ENCODE data around the gene RNF149.

Gene RNF149

GRCh38 chr2:101274142-101274541 lies 34.4 kb downstream of the RNF149 start:
- Histone ChIP-seq H3K27me3 (ENCODE audit: insufficient read depth, low read length) (no peaks in the 10 kb centered on the region), H3K4me3 (ENCODE audit: low read depth, low read length) (no peak overlapping the region), H3K27ac (ENCODE audit: low read depth, low read length) (no peak overlapping the region), H2AK5ac (ENCODE audit: low read length) (no peak overlapping the region), H3K9ac (ENCODE audit: low read length) (no peak overlapping the region), H3K4me1 (ENCODE audit: control insufficient read depth in 1 of 2, insufficient read depth in 2 of 2, low read length in 2 of 2) (no peaks in the 10 kb centered on the region), H4K12ac (ENCODE audit: low read depth, low read length) (no peak overlapping the region), H3K79me1 (ENCODE audit: low read length) (no peaks in the 10 kb centered on the region), H3K9me3 (ENCODE audit: insufficient read depth, low read depth, low read length) (no peaks in the 10 kb centered on the region), H3K18ac (ENCODE audit: low read length) (no peak overlapping the region), H2BK12ac (ENCODE audit: low read length) (no peak overlapping the region), H3K36me3 (ENCODE audit: control insufficient read depth in 1 of 2, insufficient read depth in 2 of 2, low read length in 2 of 2) (peaks cover 26 to 33% of the 10 kb centered on the region in 2 experiments), H2BK120ac (ENCODE audit: insufficient read depth, low read length, poor library complexity) (no peak overlapping the region), H3K4me2 (ENCODE audit: low read length) (no peak overlapping the region), H4K8ac (ENCODE audit: low read depth, low read length) (no peak overlapping the region), H3K4ac (ENCODE audit: low read depth, low read length) (no peak overlapping the region), H2BK5ac (ENCODE audit: low read depth, low read length, poor library complexity) (no peak overlapping the region), H3K23ac (ENCODE audit: low read length) (no peak overlapping the region), H2AFZ (ENCODE audit: insufficient read depth, low read length, poor library complexity) (no peak overlapping the region), H3K14ac (ENCODE audit: low read length) (no peak overlapping the region), H4K91ac (ENCODE audit: low read depth, low read length) (no peak overlapping the region), H3K79me2 (ENCODE audit: control insufficient read depth, insufficient read depth, low read length, poor library complexity) (no peaks in the 10 kb centered on the region)
- WGBS (ENCODE audit: extremely low coverage, insufficient coverage, insufficient read length) = no CpG with 5 or more reads among the region's 5 CpGs
- no peak for DNase-seq

GRCh38 chr2:101273056-101273455 lies 35.4 kb downstream of the RNF149 start:
- no CpG with 5 or more reads among the region's 8 CpGs for whole genome bisulfite sequencing (ENCODE audit: extremely low coverage, insufficient coverage, insufficient read length)

GRCh38 chr2:101272045-101272784 lies 36.3 kb downstream of the RNF149 start:
- Histone ChIP-seq H3K27me3 (ENCODE audit: insufficient read depth, low read length) (no peaks in the 10 kb centered on the region), H3K4me1 (ENCODE audit: control insufficient read depth in 1 of 2, insufficient read depth in 2 of 2, low read length in 2 of 2) (peaks cover 6 to 8% of the 10 kb centered on the region in 2 experiments), H2BK12ac (ENCODE audit: low read length) (no peak overlapping the region), H3K4me2 (ENCODE audit: low read length) (no peak overlapping the region), H2BK120ac (ENCODE audit: insufficient read depth, low read length, poor library complexity) (no peak overlapping the region), H2AK5ac (ENCODE audit: low read length) (no peak overlapping the region), H2AFZ (ENCODE audit: insufficient read depth, low read length, poor library complexity) (no peak overlapping the region), H3K9ac (ENCODE audit: low read length) (no peak overlapping the region), H3K4me3 (ENCODE audit: low read depth, low read length) (no peak overlapping the region), H3K18ac (ENCODE audit: low read length) (no peak overlapping the region), H3K79me2 (ENCODE audit: control insufficient read depth, insufficient read depth, low read length, poor library complexity) (no peaks in the 10 kb centered on the region), H4K12ac (ENCODE audit: low read depth, low read length) (no peak overlapping the region), H2BK5ac (ENCODE audit: low read depth, low read length, poor library complexity) (no peak overlapping the region), H3K27ac (ENCODE audit: low read depth, low read length) (no peak overlapping the region), H4K8ac (ENCODE audit: low read depth, low read length) (no peak overlapping the region), H4K91ac (ENCODE audit: low read depth, low read length) (no peak overlapping the region), H3K4ac (ENCODE audit: low read depth, low read length) (no peak overlapping the region), H3K36me3 (ENCODE audit: control insufficient read depth in 1 of 2, insufficient read depth in 2 of 2, low read length in 2 of 2) (peaks cover 22 to 28% of the 10 kb centered on the region in 2 experiments), H3K23ac (ENCODE audit: low read length) (no peak overlapping the region), H3K14ac (ENCODE audit: low read length) (no peak overlapping the region), H3K9me3 (ENCODE audit: insufficient read depth, low read depth, low read length) (no peaks in the 10 kb centered on the region), H3K79me1 (ENCODE audit: low read length) (no peaks in the 10 kb centered on the region)
- WGBS (ENCODE audit: extremely low coverage, insufficient coverage, insufficient read length) = no CpG with 5 or more reads among the region's 3 CpGs
- no peak for DNase-seq

More at GRCh38 chr2:101273056-101273455, 35.4 kb downstream of the RNF149 start:
- Histone ChIP-seq H4K91ac (ENCODE audit: low read depth, low read length) (no peak overlapping the region), H4K12ac (ENCODE audit: low read depth, low read length) (no peak overlapping the region), H3K4ac (ENCODE audit: low read depth, low read length) (no peak overlapping the region), H3K18ac (ENCODE audit: low read length) (no peak overlapping the region), H3K79me2 (ENCODE audit: control insufficient read depth, insufficient read depth, low read length, poor library complexity) (no peaks in the 10 kb centered on the region), H3K36me3 (ENCODE audit: control insufficient read depth in 1 of 2, insufficient read depth in 2 of 2, low read length in 2 of 2) (peaks cover 25 to 29% of the 10 kb centered on the region in 2 experiments), H3K4me1 (ENCODE audit: control insufficient read depth in 1 of 2, insufficient read depth in 2 of 2, low read length in 2 of 2) (peaks cover 0 to under 1% of the 10 kb centered on the region in 2 experiments), H2BK12ac (ENCODE audit: low read length) (peak overlapping the region; percentile 5), H3K79me1 (ENCODE audit: low read length) (no peaks in the 10 kb centered on the region), H3K4me3 (ENCODE audit: low read depth, low read length) (no peak overlapping the region), H4K8ac (ENCODE audit: low read depth, low read length) (no peak overlapping the region), H2AFZ (ENCODE audit: insufficient read depth, low read length, poor library complexity) (no peak overlapping the region), H2BK120ac (ENCODE audit: insufficient read depth, low read length, poor library complexity) (no peak overlapping the region), H2BK5ac (ENCODE audit: low read depth, low read length, poor library complexity) (no peak overlapping the region), H2AK5ac (ENCODE audit: low read length) (no peak overlapping the region), H3K27ac (ENCODE audit: low read depth, low read length) (no peak overlapping the region), H3K14ac (ENCODE audit: low read length) (no peak overlapping the region), H3K9ac (ENCODE audit: low read length) (no peak overlapping the region), H3K9me3 (ENCODE audit: insufficient read depth, low read depth, low read length) (no peaks in the 10 kb centered on the region), H3K4me2 (ENCODE audit: low read length) (no peak overlapping the region), H3K27me3 (ENCODE audit: insufficient read depth, low read length) (no peaks in the 10 kb centered on the region), H3K23ac (ENCODE audit: low read length) (no peak overlapping the region)
- no peak for DNase-seq

DNA sequence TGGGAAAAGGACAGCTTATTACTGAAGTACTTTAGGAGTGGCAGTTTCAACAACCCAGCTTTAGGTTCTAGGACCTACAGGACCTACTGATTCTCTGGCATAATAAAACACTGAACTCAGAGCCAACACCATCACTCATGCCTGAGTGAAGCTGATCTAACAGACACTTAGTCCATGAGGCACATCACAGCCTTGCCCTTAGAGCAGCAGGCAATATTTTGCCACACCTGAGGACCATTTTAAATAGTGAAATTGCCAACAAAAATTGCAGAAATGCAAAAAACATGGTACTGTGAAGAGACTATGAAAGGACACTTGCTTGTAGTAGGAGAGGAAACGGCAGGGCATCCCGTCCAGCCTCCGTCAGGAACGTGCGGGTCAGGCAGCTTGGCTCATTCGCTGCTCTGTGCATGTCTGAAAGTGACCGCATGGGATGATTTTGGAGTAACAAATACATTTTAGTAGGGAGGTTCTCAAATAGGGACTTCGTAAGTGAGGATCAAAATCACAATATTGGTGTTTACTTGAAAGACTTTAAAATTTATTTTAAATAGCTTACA lies 37.7 kb downstream of the RNF149 start:
- Histone ChIP-seq H2BK5ac (ENCODE audit: low read depth, low read length, poor library complexity) (no peak overlapping the region), H3K4me3 (ENCODE audit: low read depth, low read length) (no peak overlapping the region), H4K12ac (ENCODE audit: low read depth, low read length) (no peak overlapping the region), H4K8ac (ENCODE audit: low read depth, low read length) (no peak overlapping the region), H3K4me2 (ENCODE audit: low read length) (no peak overlapping the region), H3K18ac (ENCODE audit: low read length) (no peak overlapping the region), H3K23ac (ENCODE audit: low read length) (no peak overlapping the region), H3K14ac (ENCODE audit: low read length) (no peak overlapping the region), H3K9ac (ENCODE audit: low read length) (no peak overlapping the region), H3K27ac (ENCODE audit: low read depth, low read length) (no peak overlapping the region), H3K79me2 (ENCODE audit: control insufficient read depth, insufficient read depth, low read length, poor library complexity) (no peaks in the 10 kb centered on the region), H2BK120ac (ENCODE audit: insufficient read depth, low read length, poor library complexity) (no peak overlapping the region), H2BK12ac (ENCODE audit: low read length) (no peak overlapping the region), H2AK5ac (ENCODE audit: low read length) (no peak overlapping the region), H3K4ac (ENCODE audit: low read depth, low read length) (no peak overlapping the region), H3K36me3 (ENCODE audit: control insufficient read depth in 1 of 2, insufficient read depth in 2 of 2, low read length in 2 of 2) (peaks cover 20 to 27% of the 10 kb centered on the region in 2 experiments), H3K4me1 (ENCODE audit: control insufficient read depth in 1 of 2, insufficient read depth in 2 of 2, low read length in 2 of 2) (peaks cover 8 to 9% of the 10 kb centered on the region in 2 experiments), H4K91ac (ENCODE audit: low read depth, low read length) (no peak overlapping the region), H3K27me3 (ENCODE audit: insufficient read depth, low read length) (no peaks in the 10 kb centered on the region), H2AFZ (ENCODE audit: insufficient read depth, low read length, poor library complexity) (no peak overlapping the region), H3K9me3 (ENCODE audit: insufficient read depth, low read depth, low read length) (no peaks in the 10 kb centered on the region), H3K79me1 (ENCODE audit: low read length) (no peaks in the 10 kb centered on the region)
- no peak for DNase-seq
- WGBS (ENCODE audit: extremely low coverage, insufficient coverage, insufficient read length) = no CpG with 5 or more reads among the region's 8 CpGs

Measured in trophoblast cell (in vitro differentiated cells and primary cell).